ENCODE measurements around the gene FANCC.

FANCC gene

GRCh38 chr9:95065224-95065623, 252.3 kb downstream of the FANCC start:
- DNase-seq (ENCODE audit: low spot score): no peak

GRCh38 chr9:95063300-95063699, 254.2 kb downstream of the FANCC start:
- no peak for DNase-seq (ENCODE audit: low spot score)

GRCh38 chr9:95062596-95063065, 254.9 kb downstream of the FANCC start:
- no peak for DNase-seq (ENCODE audit: low spot score)

GRCh38 chr9:95061916-95062595, 255.5 kb downstream of the FANCC start:
- no peak for DNase-seq (ENCODE audit: low spot score)

GRCh38 chr9:95060916-95061315, 256.6 kb downstream of the FANCC start:
- no peak for DNase-seq (ENCODE audit: low spot score)

- no peak for DNase-seq (ENCODE audit: low spot score)
Observed at GRCh38 chr9:95060234-95060633, 257.3 kb downstream of the FANCC start.

- DNase-seq (ENCODE audit: low spot score): no peak
Observed at GRCh38 chr9:95058795-95059386, 258.6 kb downstream of the FANCC start.

- DNase-seq (ENCODE audit: low spot score): no peak
Observed at GRCh38 chr9:95058121-95058785, 259.3 kb downstream of the FANCC start.

GRCh38 chr9:95057101-95057500, 260.4 kb downstream of the FANCC start:
- DNase-seq (ENCODE audit: low spot score): no peak

GRCh38 chr9:95055851-95056551, 261.5 kb downstream of the FANCC start:
- DNase-seq (ENCODE audit: low spot score): no peak

- no peak for DNase-seq (ENCODE audit: low spot score)
Observed at GRCh38 chr9:95055334-95055850, 262.1 kb downstream of the FANCC start.

- DNase-seq (ENCODE audit: low spot score): no peak
Observed at GRCh38 chr9:95053611-95054570, 263.6 kb downstream of the FANCC start.

- no peak for DNase-seq (ENCODE audit: low spot score)
Observed at GRCh38 chr9:95049761-95050160, 267.7 kb downstream of the FANCC start.
